NCI-H1436 treated with DMSO at 0.1 percent for 48 hours (cell line): ENCODE results near the gene E2F6.
"Not testable (repeated sequence)": the region's sequence is repeated elsewhere in the genome, so short reads cannot be mapped to it uniquely, and the experiment has no call there.

Source experiments
- DNase-seq: peaks from one replicate; lab custom pipeline; 2025; lab: John Stamatoyannopoulos, UW

E2F6 gene

DNA sequence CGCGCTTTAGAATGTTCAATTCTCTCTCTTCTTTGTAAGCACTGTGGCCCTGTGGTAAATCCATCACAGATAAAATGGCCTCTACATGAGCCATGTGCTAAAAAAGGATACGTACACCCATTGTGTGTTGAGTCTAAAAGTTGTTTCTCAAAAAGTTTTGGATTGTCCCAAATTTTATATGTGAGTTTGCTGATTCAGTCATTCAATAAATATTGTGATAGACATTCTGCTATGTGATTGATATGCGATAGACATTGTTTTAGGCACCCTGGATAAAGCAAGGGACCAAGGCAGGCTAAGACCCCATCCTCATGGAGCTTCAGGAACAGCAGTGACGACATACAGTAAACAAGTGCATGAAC, 53.5 kb downstream of the E2F6 start:
- no peak for DNase-seq

DNA sequence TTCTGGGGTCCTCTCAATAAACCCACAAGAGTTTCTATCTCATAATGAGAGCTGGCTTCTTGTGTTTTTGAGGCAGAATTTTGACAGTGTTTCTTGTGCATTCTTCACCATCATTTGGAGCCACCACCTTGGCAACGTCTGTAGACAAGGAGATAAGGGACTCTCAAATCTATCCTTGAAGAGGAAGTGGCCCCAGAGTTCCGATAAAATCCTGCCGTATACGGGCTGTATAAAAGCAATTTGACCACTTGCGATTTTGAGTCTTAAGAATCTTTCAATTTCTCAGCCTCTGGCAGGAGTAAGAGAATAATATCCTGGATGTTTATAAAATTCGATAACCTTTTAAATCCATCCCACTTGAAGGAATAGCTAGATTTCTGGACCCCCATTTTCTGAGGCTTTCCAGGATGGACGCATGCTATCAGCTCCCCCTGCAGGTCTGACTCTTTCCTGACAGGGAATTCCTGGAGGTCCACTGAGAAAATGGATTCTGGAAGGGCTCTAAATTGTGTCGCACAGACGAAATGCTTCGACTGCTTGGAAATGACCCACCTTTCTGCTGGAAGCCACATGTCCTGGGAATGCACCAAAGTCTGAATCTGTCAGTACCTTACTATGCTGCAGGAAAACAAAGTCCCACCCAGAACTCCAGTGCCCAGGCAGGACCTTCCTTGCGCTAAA, 54.1 kb downstream of the E2F6 start:
- no peak for DNase-seq

- DNase-seq: no peak
Measured at GRCh38 chr2:11411244-11411643, 54.7 kb downstream of the E2F6 start.

DNA sequence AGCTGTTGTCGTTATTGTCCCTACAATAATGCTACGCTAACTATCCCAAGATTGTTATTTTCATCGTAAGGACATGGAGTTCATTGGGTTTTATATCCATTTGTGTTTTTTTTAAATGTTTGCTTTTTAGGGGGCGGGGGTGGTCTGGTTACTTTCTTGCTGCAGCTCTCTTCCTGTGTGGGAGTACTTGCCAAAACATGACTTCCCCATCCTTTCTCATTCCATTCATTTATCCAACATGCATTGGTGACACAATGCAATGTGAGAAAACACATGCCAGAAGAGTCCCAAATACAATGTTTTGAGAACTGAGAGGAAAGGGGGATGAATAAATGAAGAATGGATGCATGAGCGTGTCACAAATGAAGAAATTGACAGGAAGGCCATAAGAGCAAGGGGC, 55.9 kb downstream of the E2F6 start:
- DNase-seq: no peak

GRCh38 chr2:11409572-11409959, 56.4 kb downstream of the E2F6 start:
- DNase-seq: no peak

- no peak for DNase-seq
Measured at GRCh38 chr2:11408959-11409571, 56.9 kb downstream of the E2F6 start.

DNA sequence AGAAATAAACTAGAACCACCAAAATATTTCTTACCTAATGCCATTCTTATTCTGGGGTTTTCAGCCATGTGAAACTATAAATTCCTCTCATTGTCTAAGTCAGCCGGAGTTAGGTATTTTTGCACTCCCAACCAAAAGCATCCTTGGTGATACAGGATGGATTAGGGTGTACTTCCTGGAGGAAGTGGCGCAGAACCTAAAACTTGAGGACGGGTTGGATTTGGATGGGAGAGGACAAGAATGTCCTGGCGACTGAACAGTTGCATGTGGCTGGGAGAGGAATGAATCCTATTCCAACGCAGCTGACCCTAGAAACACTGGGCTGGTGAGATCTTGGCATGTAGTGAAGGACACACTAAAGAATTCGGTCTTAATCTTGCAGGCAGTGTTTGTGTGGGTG, 58.5 kb downstream of the E2F6 start:
- DNase-seq: no peak

- no peak for DNase-seq
Measured at GRCh38 chr2:11406958-11407381, 59.0 kb downstream of the E2F6 start.

DNA sequence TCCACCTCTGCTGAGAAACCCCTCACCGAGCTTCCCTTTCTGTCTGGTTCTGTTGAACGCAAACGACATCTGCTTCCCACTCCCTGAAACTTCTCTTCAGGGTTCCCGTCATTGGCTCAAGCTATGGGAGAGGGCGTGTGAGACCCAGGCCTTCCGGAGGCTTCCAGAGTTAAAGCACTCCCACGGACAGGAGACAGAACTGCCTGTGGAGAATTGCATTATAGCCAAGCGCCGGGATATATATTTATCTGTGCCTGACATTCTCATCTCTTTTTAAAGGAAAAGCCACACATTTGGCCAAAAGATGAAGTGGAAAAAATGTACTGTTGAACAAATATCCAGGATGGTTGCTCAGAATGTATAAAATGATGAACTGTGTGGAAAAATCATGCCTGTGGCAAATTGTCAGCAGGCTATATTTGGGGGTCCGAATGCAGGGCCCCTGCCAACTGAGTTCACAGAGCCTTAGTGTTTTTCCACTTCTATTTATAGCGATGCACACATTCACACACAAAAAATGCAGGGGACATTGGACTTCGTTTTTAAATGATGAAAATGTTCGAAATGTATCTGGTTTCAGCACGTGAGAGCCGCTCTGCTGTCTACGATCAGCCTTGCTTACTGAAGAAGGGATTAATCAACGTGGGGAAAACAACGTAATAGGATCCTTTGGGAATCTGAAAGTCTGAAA, 59.5 kb downstream of the E2F6 start:
- no peak for DNase-seq

DNA sequence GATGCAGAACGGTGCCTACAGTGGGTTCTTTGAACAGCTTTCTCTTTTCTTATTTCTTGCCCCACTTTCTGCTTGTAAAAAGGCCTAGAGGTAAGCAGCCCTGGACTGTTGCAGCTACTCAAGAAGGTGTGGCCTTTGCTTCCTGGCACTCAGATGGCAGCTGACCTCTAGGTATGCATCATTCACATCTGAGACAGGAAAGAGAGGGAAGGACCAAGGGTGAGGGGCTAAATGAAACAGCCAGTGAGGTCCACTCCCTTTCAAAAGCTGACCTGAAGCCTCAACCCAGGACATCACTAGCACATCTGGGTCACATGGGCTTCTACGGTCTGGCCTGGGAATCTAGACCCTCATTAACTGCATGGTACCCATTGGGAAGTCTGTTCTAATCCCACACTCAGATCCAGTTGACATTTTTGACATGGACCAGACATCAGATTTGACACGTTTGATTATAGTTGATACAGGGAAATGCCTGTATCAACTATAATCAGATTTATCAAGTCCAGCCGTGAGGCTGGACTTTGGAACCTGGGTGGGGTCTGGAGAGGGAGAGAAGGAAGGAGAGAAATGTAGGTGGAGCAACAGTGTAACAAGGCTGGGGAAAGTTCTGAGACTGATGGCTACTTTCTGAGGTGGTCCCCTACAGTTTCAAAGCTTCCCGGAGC, 60.2 kb downstream of the E2F6 start:
- DNase-seq: no peak

GRCh38 chr2:11405074-11405406, 60.9 kb downstream of the E2F6 start:
- not testable (repeated sequence) for DNase-seq

- no peak for DNase-seq
Measured at GRCh38 chr2:11404376-11405073, 61.4 kb downstream of the E2F6 start.

GRCh38 chr2:11402436-11402835, 63.5 kb downstream of the E2F6 start:
- no peak for DNase-seq

GRCh38 chr2:11399438-11399762, 66.6 kb downstream of the E2F6 start:
- DNase-seq: no peak

DNA sequence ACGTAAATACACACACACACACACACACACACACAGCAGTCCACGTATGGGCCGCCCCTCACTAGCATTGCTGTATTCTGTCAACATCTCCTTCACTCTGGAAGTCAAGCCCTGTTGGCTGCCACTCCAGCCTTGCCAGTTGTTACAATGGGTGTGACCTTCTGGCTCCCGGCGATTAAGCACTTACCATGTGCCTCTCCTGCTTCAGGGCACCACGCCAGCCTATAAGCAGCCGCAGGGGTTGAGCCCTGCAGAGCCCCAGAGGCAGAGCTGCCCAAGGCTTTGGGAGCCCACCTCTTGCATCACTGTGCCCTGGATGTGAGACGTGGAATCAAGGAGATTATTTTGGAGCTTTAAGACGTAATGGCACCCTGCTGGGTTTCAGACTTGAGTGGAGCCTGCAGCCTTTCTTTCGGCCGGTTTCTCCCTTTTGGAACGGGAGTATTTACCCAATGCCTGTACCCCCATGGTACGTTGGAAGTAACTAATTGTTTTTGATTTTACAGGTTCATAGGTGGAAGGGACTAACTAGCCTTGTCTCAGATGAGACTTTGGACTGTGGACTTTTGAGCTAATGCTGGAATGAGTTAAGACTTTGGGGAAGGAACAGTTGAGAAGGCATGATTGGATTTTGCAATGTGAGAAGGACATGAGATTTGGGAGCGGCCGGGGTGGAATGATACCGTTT, 67.1 kb downstream of the E2F6 start:
- no peak for DNase-seq

GRCh38 chr2:11397513-11397912, 68.4 kb downstream of the E2F6 start:
- DNase-seq: no peak

DNA sequence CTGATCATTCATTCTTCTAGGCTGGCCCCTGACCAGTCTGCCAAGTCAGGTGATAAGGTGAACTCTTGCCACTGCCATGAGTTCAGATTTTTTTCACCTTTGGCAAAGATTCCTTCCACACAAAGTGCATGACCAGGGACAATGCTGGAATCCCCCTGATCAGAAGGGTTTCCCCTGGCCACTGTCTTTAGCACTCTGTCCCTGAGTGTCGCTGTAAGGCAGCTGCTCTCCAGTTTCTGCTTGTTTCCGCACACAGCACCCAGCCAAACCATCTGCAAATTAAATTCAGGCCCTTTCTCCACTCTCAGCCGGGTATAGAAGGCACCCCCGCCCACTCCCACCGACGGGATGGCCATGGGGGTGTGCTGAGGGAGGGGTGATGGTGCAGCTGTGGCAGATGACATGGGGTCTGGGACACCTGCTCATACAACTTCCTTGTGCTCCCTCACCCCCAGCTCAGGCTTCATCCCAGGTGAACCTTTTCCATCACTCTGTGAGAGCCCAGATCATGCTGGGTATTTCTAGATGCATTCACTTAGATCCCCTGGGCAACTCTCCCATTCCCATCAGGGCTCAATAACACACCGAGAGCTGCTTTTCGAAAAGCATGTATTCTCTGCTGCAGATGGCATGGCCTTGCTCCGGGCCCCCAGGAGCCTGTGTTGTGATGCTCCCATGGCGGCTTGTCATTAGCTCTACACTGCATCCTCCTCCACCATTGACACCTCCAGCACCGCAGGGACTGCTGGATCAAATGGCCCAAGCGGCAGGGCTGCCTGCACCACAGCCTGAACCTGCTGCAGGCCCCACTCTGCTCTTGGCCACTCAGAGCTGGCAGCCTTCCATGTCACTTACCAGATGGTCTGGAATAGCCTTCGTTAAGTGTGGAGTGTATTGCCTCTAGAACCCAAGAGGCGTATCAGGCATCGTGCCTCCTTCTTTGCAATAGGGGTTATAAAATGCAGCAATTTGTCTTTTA, 69.2 kb downstream of the E2F6 start:
- no peak for DNase-seq

DNA sequence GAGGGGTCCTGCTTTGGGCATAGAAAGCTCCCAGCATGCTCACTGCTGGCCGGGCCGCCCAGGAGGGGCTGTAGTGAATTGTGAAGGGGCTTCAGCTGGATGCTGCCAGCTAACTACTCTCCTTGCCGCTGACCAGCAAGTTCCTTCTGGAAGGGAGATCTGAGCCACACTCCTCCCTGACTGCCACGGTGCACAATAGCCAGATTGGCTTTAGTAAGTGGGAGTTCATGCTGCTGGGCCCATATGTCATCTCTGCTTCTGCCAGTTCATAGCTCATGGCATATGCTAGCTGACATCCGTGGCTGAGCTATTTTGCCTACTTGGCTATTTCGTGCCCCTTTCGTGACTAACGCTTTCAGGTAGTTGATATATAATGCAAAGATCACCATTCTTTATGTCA, 69.9 kb downstream of the E2F6 start:
- no peak for DNase-seq

- DNase-seq: no peak
Measured at GRCh38 chr2:11395389-11395788, 70.6 kb downstream of the E2F6 start.
